Breast epithelium (tissue), 3 donors: ENCODE measurements around the gene TTLL10.

ENCODE experiments used
- CTCF ChIP-seq, 3 donors: fragments of 450-650 bp; IDR thresholded peaks; one replicate each; pipeline ENCODE4 v1.5.1; 2016 to 2017; ENCODE audit warnings: antibody characterized with exemption in 3 of 3, mild to moderate bottlenecking in 3 of 3, moderate library complexity in 3 of 3
- POLR2A ChIP-seq: fragments of 450-650 bp; IDR thresholded peaks from one replicate; pipeline ENCODE4 v1.6.1; 2016; ENCODE audit warnings: antibody characterized with exemption, mild to moderate bottlenecking, moderate library complexity

- no peak for TF ChIP-seq CTCF (IDR thresholded peaks at IDR 0.05)
- TF ChIP-seq POLR2A = no peak
Observed at GRCh38 chr1:1229770-1230169, 56.1 kb downstream of the TTLL10 start.
